Measurements from ENCODE around the gene NEAT1.

Gene NEAT1

DNA sequence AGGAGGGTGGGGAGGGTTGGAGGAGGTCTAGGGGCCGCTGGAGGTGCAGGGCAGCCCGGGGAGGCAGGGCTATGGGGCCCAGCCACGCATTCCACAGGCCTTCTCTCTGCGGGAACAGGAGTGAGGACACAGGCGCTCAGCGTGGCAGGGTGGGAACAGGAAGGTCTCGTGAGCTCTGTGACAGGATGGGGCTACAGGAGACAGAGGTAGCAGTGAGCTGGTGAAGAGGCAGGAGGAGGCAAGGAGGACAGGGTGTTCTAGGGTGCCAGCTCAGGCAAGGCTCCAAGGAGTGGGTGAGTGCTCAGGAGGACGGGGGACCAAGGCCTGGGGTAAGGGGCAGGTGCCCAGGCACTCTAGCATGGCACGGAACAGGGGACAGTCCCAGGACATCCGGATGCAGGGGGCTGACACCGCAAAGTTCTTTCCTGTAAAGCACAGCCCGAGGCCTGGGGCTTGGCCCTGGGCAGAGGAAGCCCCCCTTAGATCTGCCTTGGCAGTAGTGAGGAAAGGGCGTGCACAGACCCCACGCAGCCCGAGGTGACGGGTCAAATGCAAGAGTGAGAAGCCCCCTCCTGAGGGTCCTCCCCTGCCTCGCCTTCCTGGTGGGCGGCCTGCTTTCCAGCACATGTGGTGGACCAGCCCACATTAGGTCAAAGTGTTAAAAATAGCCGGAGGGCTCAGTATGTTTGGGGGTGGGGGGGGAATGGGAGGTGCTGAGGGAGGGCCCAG is 4.7 kb upstream of the NEAT1 start:
- peaks cover 50% of the 10 kb centered on the region for H3K79me2 ChIP-seq (ENCODE audit: insufficient read depth, low read depth)
- peaks cover 45% of the 10 kb centered on the region for H3K4me1 ChIP-seq (ENCODE audit: low read depth, poor library complexity, severe bottlenecking)
- peak overlapping the region; percentile 100 for H3K27ac ChIP-seq

GRCh38 chr11:65418431-65418680 is 4.2 kb upstream of the NEAT1 start:
- peaks cover 45% of the 10 kb centered on the region for H3K4me1 ChIP-seq (ENCODE audit: low read depth, poor library complexity, severe bottlenecking)
- H3K4me3 ChIP-seq (IDR thresholded peaks at IDR 0.05; ENCODE audit: insufficient read depth, low read depth, low read length): no peak overlapping the region
- H4K20me1 ChIP-seq (ENCODE audit: insufficient read depth): no peaks in the 10 kb centered on the region; the same call in 1 of the 2 replicates
- H3K79me2 ChIP-seq (ENCODE audit: insufficient read depth, low read depth): peaks cover 55% of the 10 kb centered on the region
- TF ChIP-seq, protein P1, sequence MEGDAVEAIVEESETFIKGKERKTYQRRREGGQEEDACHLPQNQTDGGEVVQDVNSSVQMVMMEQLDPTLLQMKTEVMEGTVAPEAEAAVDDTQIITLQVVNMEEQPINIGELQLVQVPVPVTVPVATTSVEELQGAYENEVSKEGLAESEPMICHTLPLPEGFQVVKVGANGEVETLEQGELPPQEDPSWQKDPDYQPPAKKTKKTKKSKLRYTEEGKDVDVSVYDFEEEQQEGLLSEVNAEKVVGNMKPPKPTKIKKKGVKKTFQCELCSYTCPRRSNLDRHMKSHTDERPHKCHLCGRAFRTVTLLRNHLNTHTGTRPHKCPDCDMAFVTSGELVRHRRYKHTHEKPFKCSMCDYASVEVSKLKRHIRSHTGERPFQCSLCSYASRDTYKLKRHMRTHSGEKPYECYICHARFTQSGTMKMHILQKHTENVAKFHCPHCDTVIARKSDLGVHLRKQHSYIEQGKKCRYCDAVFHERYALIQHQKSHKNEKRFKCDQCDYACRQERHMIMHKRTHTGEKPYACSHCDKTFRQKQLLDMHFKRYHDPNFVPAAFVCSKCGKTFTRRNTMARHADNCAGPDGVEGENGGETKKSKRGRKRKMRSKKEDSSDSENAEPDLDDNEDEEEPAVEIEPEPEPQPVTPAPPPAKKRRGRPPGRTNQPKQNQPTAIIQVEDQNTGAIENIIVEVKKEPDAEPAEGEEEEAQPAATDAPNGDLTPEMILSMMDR (conservative IDR thresholded peaks at IDR 0.05; ENCODE audit: low read depth, low read length): no peak
- H2AFZ ChIP-seq (ENCODE audit: low read depth): no peak overlapping the region
- no peaks in the 10 kb centered on the region for H3K36me3 ChIP-seq (ENCODE audit: insufficient read depth)
- H3K9ac ChIP-seq: peak overlapping the region; percentile 99
- H3K27ac ChIP-seq: peak overlapping the region; percentile 100
- H3K4me2 ChIP-seq: peak overlapping the region; percentile 99
- no peaks in the 10 kb centered on the region for H3K27me3 ChIP-seq (ENCODE audit: insufficient read depth, low read depth)

More for the DNA sequence above, 4.7 kb upstream of the NEAT1 start:
- H3K27me3 ChIP-seq (ENCODE audit: insufficient read depth, low read depth): no peaks in the 10 kb centered on the region
- no peak overlapping the region for H2AFZ ChIP-seq (ENCODE audit: low read depth)
- no peaks in the 10 kb centered on the region for H3K36me3 ChIP-seq (ENCODE audit: insufficient read depth)
- no peaks in the 10 kb centered on the region; the same call in 1 of the 2 replicates for H4K20me1 ChIP-seq (ENCODE audit: insufficient read depth)
- peak overlapping the region; percentile 99 for H3K4me2 ChIP-seq
- peak overlapping the region; percentile 45 for H3K4me3 ChIP-seq (IDR thresholded peaks at IDR 0.05; ENCODE audit: insufficient read depth, low read depth, low read length)
- TF ChIP-seq, protein P1 (conservative IDR thresholded peaks at IDR 0.05; ENCODE audit: low read depth, low read length): no peak
- peak overlapping the region; percentile 99 for H3K9ac ChIP-seq

DNA sequence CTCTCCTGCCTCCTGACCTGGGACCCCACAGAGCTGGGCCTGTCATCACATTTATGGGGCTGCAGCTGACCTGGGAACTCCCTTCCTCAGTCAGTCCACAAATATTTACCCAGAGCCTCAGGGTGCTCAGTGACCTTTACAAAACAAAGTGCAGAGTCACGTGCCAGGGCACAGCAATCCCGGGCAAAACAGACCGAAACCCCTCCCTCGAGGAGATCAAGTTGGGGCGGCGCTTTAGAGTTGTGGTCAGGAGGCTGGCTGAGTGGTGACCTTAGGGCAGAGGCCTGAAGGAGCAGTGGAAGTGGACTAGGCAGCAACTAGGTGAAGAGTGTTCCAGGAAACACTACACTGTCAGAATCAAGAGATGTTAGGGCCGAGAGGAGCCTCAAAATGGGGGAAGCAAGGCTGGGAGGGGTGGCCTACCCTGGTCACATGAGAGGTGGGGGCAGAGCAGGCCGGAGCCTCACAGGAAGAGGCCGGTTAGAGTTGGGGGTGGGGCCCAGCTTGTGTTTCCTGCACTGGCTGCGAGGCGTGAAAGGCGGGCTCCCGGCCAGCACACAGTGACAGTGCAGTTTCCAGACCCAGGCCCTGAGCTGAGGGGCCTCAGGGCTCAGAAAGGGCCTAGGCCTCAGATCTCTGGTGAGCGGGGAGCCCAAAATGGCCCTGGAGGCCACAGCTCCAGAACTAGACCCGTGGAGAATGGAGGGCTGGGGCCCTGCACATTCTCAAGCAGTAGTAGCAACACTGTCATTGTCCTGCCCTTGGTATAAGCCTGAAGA is 3.7 kb upstream of the NEAT1 start:
- no peaks in the 10 kb centered on the region for H3K27me3 ChIP-seq (ENCODE audit: insufficient read depth, low read depth)
- TF ChIP-seq, protein P1 (conservative IDR thresholded peaks at IDR 0.05; ENCODE audit: low read depth, low read length): no peak
- H3K79me2 ChIP-seq (ENCODE audit: insufficient read depth, low read depth): peaks cover 60% of the 10 kb centered on the region
- peak overlapping the region; percentile 99 for H3K4me2 ChIP-seq
- no peaks in the 10 kb centered on the region for H3K36me3 ChIP-seq (ENCODE audit: insufficient read depth)
- H3K27ac ChIP-seq: peak overlapping the region; percentile 100
- peaks cover 3% of the 10 kb centered on the region for H4K20me1 ChIP-seq (ENCODE audit: insufficient read depth)
- H3K4me1 ChIP-seq (ENCODE audit: low read depth, poor library complexity, severe bottlenecking): peaks cover 45% of the 10 kb centered on the region
- H2AFZ ChIP-seq (ENCODE audit: low read depth): no peak overlapping the region
- peak overlapping the region; percentile 99 for H3K9ac ChIP-seq
- no peak overlapping the region for H3K4me3 ChIP-seq (IDR thresholded peaks at IDR 0.05; ENCODE audit: insufficient read depth, low read depth, low read length)

DNA sequence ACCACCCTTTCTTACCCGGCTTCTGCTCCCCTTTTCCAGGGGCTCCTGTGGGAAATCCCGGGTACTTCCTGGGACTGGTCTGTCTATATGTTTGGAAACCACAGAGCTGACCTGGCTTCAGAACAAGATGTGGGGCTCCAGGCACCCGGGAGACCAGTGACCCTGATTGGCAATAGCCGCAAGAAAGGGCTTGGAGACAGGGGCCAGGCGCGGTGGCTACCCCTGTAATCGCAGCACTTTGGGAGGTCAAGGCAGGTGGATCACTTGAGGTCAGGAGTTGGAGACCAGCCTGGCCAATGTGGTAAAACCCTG is 3.2 kb upstream of the NEAT1 start:
- peaks cover 45% of the 10 kb centered on the region for H3K4me1 ChIP-seq (ENCODE audit: low read depth, poor library complexity, severe bottlenecking)
- peaks cover 9% of the 10 kb centered on the region for H4K20me1 ChIP-seq (ENCODE audit: insufficient read depth)
- H3K36me3 ChIP-seq (ENCODE audit: insufficient read depth): no peaks in the 10 kb centered on the region
- H3K9ac ChIP-seq: peak overlapping the region; percentile 99
- H3K79me2 ChIP-seq (ENCODE audit: insufficient read depth, low read depth): peaks cover 66% of the 10 kb centered on the region
- no peak overlapping the region for H3K4me3 ChIP-seq (IDR thresholded peaks at IDR 0.05; ENCODE audit: insufficient read depth, low read depth, low read length)
- no peaks in the 10 kb centered on the region for H3K27me3 ChIP-seq (ENCODE audit: insufficient read depth, low read depth)
- TF ChIP-seq, protein P1 (conservative IDR thresholded peaks at IDR 0.05; ENCODE audit: low read depth, low read length): no peak
- H3K4me2 ChIP-seq: peak overlapping the region; percentile 99
- H3K27ac ChIP-seq: peak overlapping the region; percentile 100
- no peak overlapping the region for H2AFZ ChIP-seq (ENCODE audit: low read depth)
